CD14-positive monocyte (primary cell): Measurements from ENCODE around the gene TOMM40L. TPM values are rescaled to one million over a fixed set of nuclear protein-coding genes. Genes with fewer than 3 reads are reported as not detected.

Experiments
- DNase-seq, 3 donors: peaks; one replicate each; pipeline ENCODE4 v3.0.0-alpha.2; 2011 to 2022
- H2AFZ ChIP-seq: 2 replicates; pipeline ENCODE4 v1.6.0; 2012; ENCODE audit warnings: mild to moderate bottlenecking, low read depth, low read length, inconsistent platforms; ENCODE audit not compliant: insufficient read depth, poor library complexity, severe bottlenecking
- H3K27ac ChIP-seq, 2 donors: 1 replicate in 1 of 2; 2 replicates in 1 of 2; pipeline ENCODE4 v1.5.1; 2012 to 2013; ENCODE audit warnings: low read length in 2 of 2, control low read depth in 1 of 2, inconsistent platforms in 1 of 2, low read depth in 1 of 2, mild to moderate bottlenecking in 1 of 2
- H3K27me3 ChIP-seq, 2 donors: one replicate each; pipeline versions ENCODE4 v1.6.0 to v1.6.1; 2011 to 2013; ENCODE audit warnings: low read length in 2 of 2; ENCODE audit not compliant: control insufficient read depth in 2 of 2, insufficient read depth in 2 of 2
- H3K36me3 ChIP-seq, 2 donors: replicated peaks in 1 of 2; 1 replicate in 1 of 2; 2 replicates in 1 of 2; pipeline versions ENCODE4 v1.5.1 to v1.6.1; 2012 to 2013; ENCODE audit warnings: low read length in 2 of 2, control low read depth in 1 of 2, inconsistent platforms in 1 of 2, mild to moderate bottlenecking in 1 of 2; ENCODE audit not compliant: insufficient read depth in 2 of 2, control insufficient read depth in 1 of 2
- H3K4me1 ChIP-seq, 2 donors: 1 replicate in 1 of 2; 2 replicates in 1 of 2; pipeline versions ENCODE4 v1.5.1 to v1.6.1; 2012 to 2013; ENCODE audit warnings: low read length in 2 of 2, control low read depth in 1 of 2, inconsistent platforms in 1 of 2, mild to moderate bottlenecking in 1 of 2, moderate library complexity in 1 of 2; ENCODE audit not compliant: insufficient read depth in 2 of 2, control insufficient read depth in 1 of 2
- H3K4me2 ChIP-seq: replicated peaks from 2 replicates; pipeline ENCODE3; 2012; ENCODE audit warnings: low read length, moderate library complexity, mild to moderate bottlenecking; ENCODE audit not compliant: poor library complexity, severe bottlenecking; ENCODE audit errors: extremely low read depth
- H3K4me3 ChIP-seq, 3 experiments: fragments of 200-600 bp in 1 of 3; sonication (generic) in 1 of 3; replicated peaks in 1 of 3; 1 replicate in 2 of 3; 2 replicates in 1 of 3; pipeline ENCODE4 v1.5.1; 2011 to 2013; ENCODE audit warnings: low read length in 3 of 3, mild to moderate bottlenecking in 3 of 3, control low read depth in 2 of 3, low read depth in 2 of 3, inconsistent platforms in 1 of 3, moderate library complexity in 1 of 3
- H3K79me2 ChIP-seq: 2 replicates; pipeline ENCODE4 v1.6.0; 2012; ENCODE audit warnings: mild to moderate bottlenecking, control low read depth, inconsistent platforms, low read length, moderate library complexity; ENCODE audit not compliant: insufficient read depth
- H3K9ac ChIP-seq: 2 replicates; pipeline ENCODE4 v1.6.0; 2017; ENCODE audit warnings: low read length, mild to moderate bottlenecking; ENCODE audit not compliant: insufficient read depth, poor library complexity, severe bottlenecking
- H3K9me3 ChIP-seq, 2 donors: replicated peaks in 1 of 2; 1 replicate in 1 of 2; 2 replicates in 1 of 2; pipeline versions ENCODE4 v1.5.1 to v1.6.1; 2012 to 2013; ENCODE audit warnings: low read length in 2 of 2, control low read depth in 1 of 2; ENCODE audit not compliant: control insufficient read depth in 1 of 2, insufficient read depth in 1 of 2
- H4K20me1 ChIP-seq: 2 replicates; pipeline ENCODE4 v1.6.0; 2012; ENCODE audit warnings: mild to moderate bottlenecking, low read length, control low read depth, moderate library complexity; ENCODE audit not compliant: insufficient read depth
- H3K27ac Mint-ChIP-seq, 7 donors: one replicate each; pipeline ENCODE4 v1.8.0; 2020; ENCODE audit warnings: mild to moderate bottlenecking in 7 of 7, mixed read lengths in 7 of 7, moderate library complexity in 6 of 7, inconsistent platforms in 2 of 7
- H3K27me3 Mint-ChIP-seq, 3 donors: one replicate each; pipeline ENCODE4 v1.8.0; 2021 to 2022; ENCODE audit warnings: low read depth in 3 of 3, mild to moderate bottlenecking in 3 of 3, mixed read lengths in 3 of 3, moderate library complexity in 3 of 3, inconsistent platforms in 1 of 3
- H3K36me3 Mint-ChIP-seq, 2 donors: one replicate each; pipeline ENCODE4 v1.8.0; 2020; ENCODE audit warnings: mixed read lengths in 2 of 2, inconsistent platforms in 1 of 2, mild to moderate bottlenecking in 1 of 2
- H3K4me1 Mint-ChIP-seq: one replicate; pipeline ENCODE4 v1.8.0; 2020; ENCODE audit warnings: mild to moderate bottlenecking, mixed read lengths
- H3K4me3 Mint-ChIP-seq, 2 donors: one replicate each; pipeline ENCODE4 v1.8.0; 2020; ENCODE audit warnings: mild to moderate bottlenecking in 2 of 2, mixed read lengths in 2 of 2, moderate library complexity in 1 of 2
- H3K9me3 Mint-ChIP-seq, 7 donors: one replicate each; pipeline ENCODE4 v1.8.0; 2020 to 2022; ENCODE audit warnings: mixed read lengths in 7 of 7, mild to moderate bottlenecking in 6 of 7, moderate library complexity in 6 of 7, inconsistent platforms in 2 of 7
- CTCF ChIP-seq: fragments of 200-600 bp; IDR thresholded peaks from one replicate; pipeline ENCODE4 v1.8.0; 2022; ENCODE audit warnings: antibody characterized with exemption, mild to moderate bottlenecking
- WGBS: methylation state at CpG from one replicate; pipeline ENCODE4 v1.1.5; 2013; ENCODE audit warnings: missing lambda C conversion rate; ENCODE audit not compliant: insufficient coverage; 5-methylcytosine and 5-hydroxymethylcytosine counted together
- intact Hi-C, 2 donors: fragments of 100-400 bp; cut with micrococcal nuclease; formaldehyde crosslinking; loops; one replicate each; pipeline versions ENCODE4 v1.15.0 to v1.15.1; 2023
- polyA plus RNA-seq, 3 donors: library from polyadenylated mRNA; depleted of rRNA in 1 of 3; unstranded in 2 of 3; stranded (reverse) in 1 of 3; fragments of 300-500 nt in 2 of 3; fragments of >200 nt in 1 of 3; fragmentation: Illumina TruSeq in 2 of 3; gene quantifications; 1 replicate in 2 of 3; 2 replicates in 1 of 3; pipeline ENCODE4 v1.2.3, GENCODE V29; 2012 to 2021

TOMM40L gene
- polyA plus RNA-seq, 3 donors, result 3.8 to 31.5 (median 5.2) TPM

- Histone ChIP-seq H3K4me1 (peaks cover 32 to 45% of the 10 kb centered on the region in 2 donors), H3K27me3 (no peaks in the 10 kb centered on the region), H3K9ac (no peak overlapping the region), H3K27ac (no peak overlapping the region), H3K9me3 (no peaks in the 10 kb centered on the region), H3K36me3 (peaks cover 25 to 55% of the 10 kb centered on the region in 2 donors), H2AFZ (no peak overlapping the region), H3K4me2 (peak overlapping the region; percentile 83), H4K20me1 (peaks cover 23% of the 10 kb centered on the region), H3K79me2 (peaks cover 9% of the 10 kb centered on the region), H3K4me3 (peak overlapping the region in 1 of 3 experiments; percentile 79)
- H3K9me3 Mint-ChIP-seq, result peaks cover 0 to 2% (median 0%) of the 10 kb centered on the region in 7 donors
- H3K36me3 Mint-ChIP-seq, result peaks cover 50 to 54% of the 10 kb centered on the region in 2 donors
- intact Hi-C loops, result loop anchor here in 1 of 2 donors (5.0 kb wide), 2 partner anchors 86 to 156 kb away; partner anchors contain the start of gene SDHC
- no peak for DNase-seq
- TF ChIP-seq CTCF, result no peak
- H3K27me3 Mint-ChIP-seq, result peaks cover 0 to 5% (median 1%) of the 10 kb centered on the region in 3 donors
- 90% methylated on average over 2 of the region's 3 CpGs for WGBS
- H3K4me1 Mint-ChIP-seq, result peaks cover 60% of the 10 kb centered on the region
- H3K27ac Mint-ChIP-seq, result peak overlapping the region in 5 of 7 donors; percentile 77 to 99 (median 92)
- peak overlapping the region; percentile 95 to 98 for H3K4me3 Mint-ChIP-seq
Measured at GRCh38 chr1:161226759-161227158, 899 bp downstream of the TOMM40L start.

- peaks cover 32 to 45% of the 10 kb centered on the region in 2 donors for H3K4me1 ChIP-seq
- peak overlapping the region; percentile 78 for H3K4me2 ChIP-seq
- Mint-ChIP-seq H3K36me3 (peaks cover 45 to 48% of the 10 kb centered on the region in 2 donors), H3K4me1 (peaks cover 55% of the 10 kb centered on the region), H3K27me3 (peaks cover 0 to 5% (median 1%) of the 10 kb centered on the region in 3 donors), H3K9me3 (peaks cover 0 to 2% (median 0%) of the 10 kb centered on the region in 7 donors), H3K27ac (peak overlapping the region; percentile 77 to 96 (median 90)), H3K4me3 (peak overlapping the region; percentile 66 to 72)
- no peaks in the 10 kb centered on the region for H3K9me3 ChIP-seq
- H3K36me3 ChIP-seq, result peaks cover 25 to 50% of the 10 kb centered on the region in 2 donors
- H2AFZ ChIP-seq, result peak overlapping the region; percentile 49
- peak; percentile 99 for TF ChIP-seq CTCF
- intact Hi-C loops, result loop anchor here in 1 of 2 donors (5.0 kb wide), 2 partner anchors 85 to 155 kb away; partner anchors contain the start of gene SDHC
- H3K79me2 ChIP-seq, result peaks cover 9% of the 10 kb centered on the region
- WGBS, result 15% methylated on average over 4 of the region's 11 CpGs
- H3K27me3 ChIP-seq, result no peaks in the 10 kb centered on the region
- H3K4me3 ChIP-seq, result peak overlapping the region; percentile 9 to 74 (median 25)
- H3K27ac ChIP-seq, result peak overlapping the region; percentile 4 to 73
- peak; percentile 76 to 83 (median 81) for DNase-seq
- no peak overlapping the region for H3K9ac ChIP-seq
- H4K20me1 ChIP-seq, result peaks cover 18% of the 10 kb centered on the region
Measured at GRCh38 chr1:161227196-161227871, 1.5 kb downstream of the TOMM40L start.
